ENCODE data around the gene MPHOSPH10.

The MPHOSPH10 gene

GRCh38 chr2:71133603-71134002 lies 3.2 kb downstream of the MPHOSPH10 start:
- H3K9me3 ChIP-seq (replicated peaks; ENCODE audit: insufficient read depth, low read length): no peaks in the 10 kb centered on the region
- DNase-seq: no peak
- H3K27me3 ChIP-seq (replicated peaks; ENCODE audit: insufficient read depth, low read length): no peaks in the 10 kb centered on the region
- peaks cover 51% of the 10 kb centered on the region for H3K79me2 ChIP-seq (ENCODE audit: low read length)
- H3K4me1 ChIP-seq (ENCODE audit: low read length): peaks cover 6% of the 10 kb centered on the region
- TF ChIP-seq, protein P1, sequence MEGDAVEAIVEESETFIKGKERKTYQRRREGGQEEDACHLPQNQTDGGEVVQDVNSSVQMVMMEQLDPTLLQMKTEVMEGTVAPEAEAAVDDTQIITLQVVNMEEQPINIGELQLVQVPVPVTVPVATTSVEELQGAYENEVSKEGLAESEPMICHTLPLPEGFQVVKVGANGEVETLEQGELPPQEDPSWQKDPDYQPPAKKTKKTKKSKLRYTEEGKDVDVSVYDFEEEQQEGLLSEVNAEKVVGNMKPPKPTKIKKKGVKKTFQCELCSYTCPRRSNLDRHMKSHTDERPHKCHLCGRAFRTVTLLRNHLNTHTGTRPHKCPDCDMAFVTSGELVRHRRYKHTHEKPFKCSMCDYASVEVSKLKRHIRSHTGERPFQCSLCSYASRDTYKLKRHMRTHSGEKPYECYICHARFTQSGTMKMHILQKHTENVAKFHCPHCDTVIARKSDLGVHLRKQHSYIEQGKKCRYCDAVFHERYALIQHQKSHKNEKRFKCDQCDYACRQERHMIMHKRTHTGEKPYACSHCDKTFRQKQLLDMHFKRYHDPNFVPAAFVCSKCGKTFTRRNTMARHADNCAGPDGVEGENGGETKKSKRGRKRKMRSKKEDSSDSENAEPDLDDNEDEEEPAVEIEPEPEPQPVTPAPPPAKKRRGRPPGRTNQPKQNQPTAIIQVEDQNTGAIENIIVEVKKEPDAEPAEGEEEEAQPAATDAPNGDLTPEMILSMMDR (IDR thresholded peaks at IDR 0.05; ENCODE audit: low read length): no peak
- no peak for TF ChIP-seq EZH2phosphoT487 (IDR thresholded peaks at IDR 0.05; ENCODE audit: low read length)
- TF ChIP-seq EZH2 (optimal IDR thresholded peaks at IDR 0.05; ENCODE audit: low read depth, low read length): no peak
- H3K4me2 ChIP-seq (ENCODE audit: low read depth, low read length): no peak overlapping the region
- no peaks in the 10 kb centered on the region for H3K9me2 ChIP-seq (replicated peaks; ENCODE audit: insufficient read depth, low read length)
- no peak overlapping the region for H3K9ac ChIP-seq (ENCODE audit: low read length)
- no peaks in the 10 kb centered on the region for H3F3A ChIP-seq (ENCODE audit: insufficient read depth, low read length)
- H3K27ac ChIP-seq (ENCODE audit: low read length): no peak overlapping the region
- peaks cover 4% of the 10 kb centered on the region; the same call in 1 of the 2 replicates for H4K20me1 ChIP-seq (ENCODE audit: insufficient read depth, low read length)
- H3K4me3 ChIP-seq (ENCODE audit: low read length): no peak overlapping the region
- H3K36me3 ChIP-seq (replicated peaks; ENCODE audit: insufficient read depth, low read length): peaks cover 5% of the 10 kb centered on the region; the same call in 1 of the 2 replicates
- no peak overlapping the region for H2AFZ ChIP-seq (ENCODE audit: low read length)

DNA sequence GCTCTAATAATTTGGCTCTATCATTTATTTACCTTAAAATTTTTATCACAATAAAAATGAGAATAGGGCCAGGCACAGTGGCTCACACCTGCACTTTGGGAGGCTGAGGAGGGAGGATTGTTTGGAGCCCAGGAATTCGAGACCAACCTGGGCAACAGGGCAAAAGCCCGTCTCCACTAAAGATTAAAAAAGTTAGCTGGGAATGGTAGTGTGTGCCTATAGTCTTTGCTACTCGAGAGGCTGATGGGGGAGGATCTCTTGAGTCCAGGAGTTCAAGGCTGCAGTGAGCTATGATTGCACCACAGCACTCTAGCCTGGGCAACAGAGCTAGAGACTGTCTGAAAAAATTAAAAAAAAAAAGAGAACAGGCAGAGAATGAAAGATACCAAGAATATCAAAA lies 5.7 kb downstream of the MPHOSPH10 start:
- no peak for TF ChIP-seq EZH2phosphoT487 (IDR thresholded peaks at IDR 0.05; ENCODE audit: low read length)
- TF ChIP-seq EZH2 (optimal IDR thresholded peaks at IDR 0.05; ENCODE audit: low read depth, low read length): no peak
- TF ChIP-seq, protein P1 (IDR thresholded peaks at IDR 0.05; ENCODE audit: low read length): no peak
- no peak for DNase-seq

GRCh38 chr2:71143782-71144181 lies 13.3 kb downstream of the MPHOSPH10 start:
- Histone ChIP-seq H3K27ac (ENCODE audit: low read length) (no peak overlapping the region), H3K79me2 (ENCODE audit: low read length) (no peaks in the 10 kb centered on the region), H3K9me2 (replicated peaks; ENCODE audit: insufficient read depth, low read length) (no peaks in the 10 kb centered on the region), H4K20me1 (ENCODE audit: insufficient read depth, low read length) (no peaks in the 10 kb centered on the region), H3K27me3 (replicated peaks; ENCODE audit: insufficient read depth, low read length) (no peaks in the 10 kb centered on the region), H3K4me1 (ENCODE audit: low read length) (no peaks in the 10 kb centered on the region), H3F3A (ENCODE audit: insufficient read depth, low read length) (no peaks in the 10 kb centered on the region), H3K36me3 (replicated peaks; ENCODE audit: insufficient read depth, low read length) (peaks cover 20% of the 10 kb centered on the region; the same call in 1 of the 2 replicates), H3K9ac (ENCODE audit: low read length) (no peak overlapping the region), H2AFZ (ENCODE audit: low read length) (no peak overlapping the region), H3K4me3 (ENCODE audit: low read length) (no peak overlapping the region), H3K4me2 (ENCODE audit: low read depth, low read length) (no peak overlapping the region), H3K9me3 (replicated peaks; ENCODE audit: insufficient read depth, low read length) (no peaks in the 10 kb centered on the region)
- DNase-seq: no peak
- TF ChIP-seq, protein P1 (IDR thresholded peaks at IDR 0.05; ENCODE audit: low read length): no peak

More for the DNA sequence above, 5.7 kb downstream of the MPHOSPH10 start:
- Histone ChIP-seq H3F3A (ENCODE audit: insufficient read depth, low read length) (no peaks in the 10 kb centered on the region), H3K27me3 (replicated peaks; ENCODE audit: insufficient read depth, low read length) (no peaks in the 10 kb centered on the region), H3K36me3 (replicated peaks; ENCODE audit: insufficient read depth, low read length) (peaks cover 5% of the 10 kb centered on the region; the same call in 1 of the 2 replicates), H3K4me1 (ENCODE audit: low read length) (peaks cover 6% of the 10 kb centered on the region), H3K9me3 (replicated peaks; ENCODE audit: insufficient read depth, low read length) (no peaks in the 10 kb centered on the region), H3K9ac (ENCODE audit: low read length) (no peak overlapping the region), H3K79me2 (ENCODE audit: low read length) (peaks cover 29% of the 10 kb centered on the region), H3K4me3 (ENCODE audit: low read length) (no peak overlapping the region), H3K4me2 (ENCODE audit: low read depth, low read length) (no peak overlapping the region), H3K27ac (ENCODE audit: low read length) (no peak overlapping the region), H2AFZ (ENCODE audit: low read length) (no peak overlapping the region), H4K20me1 (ENCODE audit: insufficient read depth, low read length) (peaks cover 4% of the 10 kb centered on the region; the same call in 1 of the 2 replicates), H3K9me2 (replicated peaks; ENCODE audit: insufficient read depth, low read length) (no peaks in the 10 kb centered on the region)
